Stimulated activated CD4-positive, alpha-beta T cell treated with anti-CD3 and anti-CD28 coated beads, Interleukin-12 subunit alpha, Interleukin-12 subunit beta, amount 100 ng/mL, for 24 hours (primary cell): ENCODE data around the gene APOL2.
"Not testable (repeated sequence)": the region's sequence is repeated elsewhere in the genome, so short reads cannot be mapped to it uniquely, and the experiment has no call there.

Experiments used
- DNase-seq, 2 experiments: peaks; one replicate each; pipeline ENCODE4 v3.0.0-alpha.2; 2020; ENCODE audit warnings: low read depth in 2 of 2

APOL2 gene

GRCh38 chr22:36239401-36240171 is at the start of gene APOL2:
Gene APOL2, minus strand, starts transcription at chr22:36239527. Its CDS starts 6,365 bp downstream, at chr22:36233162.
- DNase-seq: peak; percentile 69 to 82

- DNase-seq: no peak
Observed at GRCh38 chr22:36288571-36289405, 49.5 kb upstream of the APOL2 start.

GRCh38 chr22:36287881-36288515 is 48.7 kb upstream of the APOL2 start:
- DNase-seq: no peak

- DNase-seq: peak; percentile 41 to 63
Observed at GRCh38 chr22:36286096-36286957, 47.0 kb upstream of the APOL2 start.

- no peak for DNase-seq
Observed at GRCh38 chr22:36285545-36285944, 46.2 kb upstream of the APOL2 start.

GRCh38 chr22:36285017-36285416 is 45.7 kb upstream of the APOL2 start:
- no peak for DNase-seq

- no peak for DNase-seq
Observed at GRCh38 chr22:36284171-36284571, 44.8 kb upstream of the APOL2 start.

- DNase-seq: no peak
Observed at GRCh38 chr22:36282328-36282831, 43.1 kb upstream of the APOL2 start.

GRCh38 chr22:36281781-36282327 is 42.5 kb upstream of the APOL2 start:
- DNase-seq: no peak

GRCh38 chr22:36280379-36280778 is 41.1 kb upstream of the APOL2 start:
- DNase-seq: no peak

- DNase-seq: no peak
Observed at GRCh38 chr22:36279219-36279666, 39.9 kb upstream of the APOL2 start.

- peak; percentile 43 to 59 for DNase-seq
Observed at GRCh38 chr22:36277482-36278291, 38.4 kb upstream of the APOL2 start.

GRCh38 chr22:36274531-36274930 is 35.2 kb upstream of the APOL2 start:
- DNase-seq: no peak

- not testable (repeated sequence) for DNase-seq
Observed at GRCh38 chr22:36271951-36272350, 32.6 kb upstream of the APOL2 start.

- DNase-seq: not testable (repeated sequence)
Observed at GRCh38 chr22:36271231-36271630, 31.9 kb upstream of the APOL2 start.

GRCh38 chr22:36267896-36268485 is 28.7 kb upstream of the APOL2 start:
- no peak for DNase-seq

- no peak for DNase-seq
Observed at GRCh38 chr22:36267058-36267457, 27.7 kb upstream of the APOL2 start.

GRCh38 chr22:36263886-36264664 is 24.7 kb upstream of the APOL2 start:
- not testable (repeated sequence) for DNase-seq

- DNase-seq: not testable (repeated sequence)
Observed at GRCh38 chr22:36263216-36263673, 23.9 kb upstream of the APOL2 start.
